ENCODE results near the gene MPI.

- TF ChIP-seq CTCF (IDR thresholded peaks at IDR 0.05 in 4 of 5, conservative IDR thresholded peaks at IDR 0.05 in 1 of 5) (no peak), POLR2A (IDR thresholded peaks at IDR 0.05) (no peak)
Measured at GRCh38 chr15:74884428-74885223, 5.2 kb upstream of the MPI start.

Data from gastrocnemius medialis (tissue), 4 donors.